DOHH2 (cell line): ENCODE results near the gene CEP19.

Experiments
- H3F3A ChIP-seq: fragments of 200-600 bp; sonication (generic), shearing (Covaris generic); 2 replicates; pipeline ENCODE4 v1.6.0; 2016; ENCODE audit warnings: antibody characterized with exemption, mild to moderate bottlenecking; ENCODE audit not compliant: control insufficient read depth, insufficient read depth
- H3K27ac ChIP-seq: fragments of 200-600 bp; sonication (generic); 2 replicates; pipeline ENCODE4 v1.5.1; 2014; ENCODE audit warnings: low read depth, mild to moderate bottlenecking, low read length, moderate library complexity
- H3K27me3 ChIP-seq: fragments of 200-600 bp; sonication (generic); 2 replicates; pipeline ENCODE4 v1.6.1; 2014; ENCODE audit warnings: mild to moderate bottlenecking, low read length, mixed read lengths; ENCODE audit not compliant: control insufficient read depth
- H3K36me3 ChIP-seq: fragments of 200-600 bp; sonication (generic); 2 replicates; pipeline ENCODE4 v1.6.1; 2014; ENCODE audit warnings: mild to moderate bottlenecking, low read length, moderate library complexity, mixed read lengths; ENCODE audit not compliant: control insufficient read depth
- H3K4me1 ChIP-seq: fragments of 200-600 bp; sonication (generic); 2 replicates; pipeline ENCODE4 v1.6.1; 2014; ENCODE audit warnings: mild to moderate bottlenecking, low read length, mixed read lengths; ENCODE audit not compliant: control insufficient read depth
- H3K4me2 ChIP-seq: fragments of 200-600 bp; sonication (generic); 2 replicates; pipeline ENCODE4 v1.6.0; 2014; ENCODE audit warnings: mild to moderate bottlenecking, low read length, moderate library complexity
- H3K4me3 ChIP-seq: fragments of 200-600 bp; sonication (generic); 2 replicates; pipeline ENCODE4 v1.5.1; 2014; ENCODE audit warnings: mild to moderate bottlenecking, low read length, mixed read lengths
- H3K79me2 ChIP-seq: fragments of 200-600 bp; sonication (generic); 2 replicates; pipeline ENCODE4 v1.6.1; 2014; ENCODE audit warnings: mild to moderate bottlenecking, low read length, mixed read lengths; ENCODE audit not compliant: control insufficient read depth
- H3K9me2 ChIP-seq: fragments of 200-600 bp; sonication (generic); replicated peaks from 2 replicates; pipeline ENCODE4 v1.6.1; 2014; ENCODE audit warnings: mild to moderate bottlenecking, low read length, mixed read lengths; ENCODE audit not compliant: control insufficient read depth
- H3K9me3 ChIP-seq: fragments of 200-600 bp; sonication (generic); 2 replicates; pipeline ENCODE4 v1.6.1; 2014; ENCODE audit warnings: antibody characterized with exemption, low read length, mixed read lengths; ENCODE audit not compliant: control insufficient read depth, insufficient read depth
- H4K20me1 ChIP-seq: fragments of 200-600 bp; sonication (generic); 2 replicates; pipeline ENCODE4 v1.6.0; 2014; ENCODE audit warnings: low read depth, mild to moderate bottlenecking, antibody characterized with exemption, low read length, moderate library complexity; ENCODE audit not compliant: control insufficient read depth, insufficient read depth
- EZH2phosphoT487 ChIP-seq: fragments of 200-600 bp; sonication (generic); IDR thresholded peaks from 2 replicates; pipeline ENCODE4 v1.6.1; 2017; ENCODE audit warnings: borderline replicate concordance, mild to moderate bottlenecking, antibody characterized with exemption, low read length, moderate library complexity, mixed read lengths
- TF ChIP-seq, protein P1 (sequence below): fragments of 200-600 bp; sonication (generic); IDR thresholded peaks from one replicate; pipeline ENCODE4 v1.5.1; 2014; ENCODE audit warnings: antibody characterized with exemption, mild to moderate bottlenecking, low read depth, low read length; ENCODE audit not compliant: poor library complexity, severe bottlenecking

Gene CEP19, protein sequence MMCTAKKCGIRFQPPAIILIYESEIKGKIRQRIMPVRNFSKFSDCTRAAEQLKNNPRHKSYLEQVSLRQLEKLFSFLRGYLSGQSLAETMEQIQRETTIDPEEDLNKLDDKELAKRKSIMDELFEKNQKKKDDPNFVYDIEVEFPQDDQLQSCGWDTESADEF

GRCh38 chr3:196711838-196712513, at the start of gene CEP19, which contains the start of gene PIGX:
Gene CEP19, minus strand, starts transcription at chr3:196712250. Its CDS starts 3,593 bp downstream, at chr3:196708657.
Gene PIGX, plus strand, starts transcription at chr3:196712377.
- Histone ChIP-seq H3K36me3 (no peaks in the 10 kb centered on the region), H3K9me2 (no peaks in the 10 kb centered on the region), H3F3A (peaks cover 7% of the 10 kb centered on the region), H3K4me1 (peaks cover 17% of the 10 kb centered on the region), H3K27me3 (no peaks in the 10 kb centered on the region), H3K4me2 (peak within 1 kb of the TSS; percentile 75), H3K79me2 (peaks cover 21% of the 10 kb centered on the region), H4K20me1 (no peaks in the 10 kb centered on the region), H3K9me3 (no peaks in the 10 kb centered on the region), H3K4me3 (peak within 1 kb of the TSS; percentile 82), H3K27ac (peak within 1 kb of the TSS; percentile 63)
- TF ChIP-seq EZH2phosphoT487 = no peak
- TF ChIP-seq, protein P1, sequence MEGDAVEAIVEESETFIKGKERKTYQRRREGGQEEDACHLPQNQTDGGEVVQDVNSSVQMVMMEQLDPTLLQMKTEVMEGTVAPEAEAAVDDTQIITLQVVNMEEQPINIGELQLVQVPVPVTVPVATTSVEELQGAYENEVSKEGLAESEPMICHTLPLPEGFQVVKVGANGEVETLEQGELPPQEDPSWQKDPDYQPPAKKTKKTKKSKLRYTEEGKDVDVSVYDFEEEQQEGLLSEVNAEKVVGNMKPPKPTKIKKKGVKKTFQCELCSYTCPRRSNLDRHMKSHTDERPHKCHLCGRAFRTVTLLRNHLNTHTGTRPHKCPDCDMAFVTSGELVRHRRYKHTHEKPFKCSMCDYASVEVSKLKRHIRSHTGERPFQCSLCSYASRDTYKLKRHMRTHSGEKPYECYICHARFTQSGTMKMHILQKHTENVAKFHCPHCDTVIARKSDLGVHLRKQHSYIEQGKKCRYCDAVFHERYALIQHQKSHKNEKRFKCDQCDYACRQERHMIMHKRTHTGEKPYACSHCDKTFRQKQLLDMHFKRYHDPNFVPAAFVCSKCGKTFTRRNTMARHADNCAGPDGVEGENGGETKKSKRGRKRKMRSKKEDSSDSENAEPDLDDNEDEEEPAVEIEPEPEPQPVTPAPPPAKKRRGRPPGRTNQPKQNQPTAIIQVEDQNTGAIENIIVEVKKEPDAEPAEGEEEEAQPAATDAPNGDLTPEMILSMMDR = no peak

GRCh38 chr3:196757876-196758739, 46.1 kb upstream of the CEP19 start:
- peaks cover 55% of the 10 kb centered on the region for H3K36me3 ChIP-seq
- peaks cover 85% of the 10 kb centered on the region for H3K79me2 ChIP-seq
- no peaks in the 10 kb centered on the region for H3F3A ChIP-seq
- no peak overlapping the region for H3K4me3 ChIP-seq
- TF ChIP-seq, protein P1 = no peak
- TF ChIP-seq EZH2phosphoT487 = no peak
- no peaks in the 10 kb centered on the region for H3K27me3 ChIP-seq
- H3K4me1 ChIP-seq = no peaks in the 10 kb centered on the region
- H3K9me2 ChIP-seq = no peaks in the 10 kb centered on the region
- H3K9me3 ChIP-seq = peaks cover 12% of the 10 kb centered on the region
- H3K27ac ChIP-seq = no peak overlapping the region
- no peak overlapping the region for H3K4me2 ChIP-seq
- no peaks in the 10 kb centered on the region for H4K20me1 ChIP-seq

DNA sequence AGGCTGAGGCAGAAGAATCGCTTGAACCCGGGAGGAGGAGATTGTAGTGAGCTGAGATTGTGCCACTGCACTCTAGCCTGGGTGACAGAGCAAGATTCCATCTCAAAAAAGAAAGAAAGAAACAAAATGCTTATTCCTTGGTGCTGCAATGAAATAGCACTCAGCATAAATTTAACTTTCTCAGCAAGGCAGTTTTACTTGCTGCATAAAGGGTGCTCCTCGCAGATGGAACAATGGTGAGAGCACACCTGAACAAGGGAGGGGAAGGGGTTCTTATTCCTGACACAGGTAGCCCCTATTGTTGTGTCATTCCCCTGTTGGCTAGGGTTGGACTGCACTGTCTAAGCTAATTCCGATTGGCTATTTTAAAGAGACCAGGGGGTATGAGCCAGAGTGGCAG, 44.7 kb upstream of the CEP19 start:
- peaks cover 12% of the 10 kb centered on the region for H3K9me3 ChIP-seq
- no peaks in the 10 kb centered on the region for H4K20me1 ChIP-seq
- H3K27ac ChIP-seq = no peak overlapping the region
- no peak overlapping the region for H3K4me2 ChIP-seq
- peaks cover 92% of the 10 kb centered on the region for H3K79me2 ChIP-seq
- no peaks in the 10 kb centered on the region for H3F3A ChIP-seq
- H3K4me3 ChIP-seq = no peak overlapping the region
- H3K27me3 ChIP-seq = no peaks in the 10 kb centered on the region
- TF ChIP-seq EZH2phosphoT487 = no peak
- TF ChIP-seq, protein P1 = no peak
- H3K36me3 ChIP-seq = peaks cover 68% of the 10 kb centered on the region
- no peaks in the 10 kb centered on the region for H3K9me2 ChIP-seq
- H3K4me1 ChIP-seq = no peaks in the 10 kb centered on the region
